ENCODE measurements around the gene ETV3. TPM values are rescaled to one million over a fixed set of nuclear protein-coding genes. Genes with fewer than 3 reads are reported as not detected.

ETV3 gene
- total and polyA plus RNA-seq, 2 experiments from 2014 or later, result 5.6 to 21.0 TPM

GRCh38 chr1:157110686-157111085 is 27.5 kb downstream of the ETV3 start:
- Histone ChIP-seq H3K4me1 (ENCODE audit: low read depth) (no peaks in the 10 kb centered on the region), H3K27ac (no peak overlapping the region), H3K27me3 (peaks cover 27% of the 10 kb centered on the region), H3K9me3 (ENCODE audit: low read depth) (no peaks in the 10 kb centered on the region), H3K36me3 (no peaks in the 10 kb centered on the region), H3K4me3 (no peak overlapping the region)
- no peak for TF ChIP-seq CTCF (IDR thresholded peaks at IDR 0.05; ENCODE audit: low read depth, low read length)
- DNase-seq (ENCODE audit: low read depth in 1 of 2, low spot score in 1 of 2), result peak in 1 of 2 donors; percentile 56

GRCh38 chr1:157110003-157110402 is 28.2 kb downstream of the ETV3 start:
- H3K27me3 ChIP-seq, result peaks cover 27% of the 10 kb centered on the region
- H3K36me3 ChIP-seq, result no peaks in the 10 kb centered on the region
- no peaks in the 10 kb centered on the region for H3K4me1 ChIP-seq (ENCODE audit: low read depth)
- H3K27ac ChIP-seq, result no peak overlapping the region
- TF ChIP-seq CTCF (IDR thresholded peaks at IDR 0.05; ENCODE audit: low read depth, low read length), result no peak
- no peaks in the 10 kb centered on the region for H3K9me3 ChIP-seq (ENCODE audit: low read depth)
- DNase-seq (ENCODE audit: low read depth in 1 of 2, low spot score in 1 of 2), result no peak
- no peak overlapping the region for H3K4me3 ChIP-seq

- no peaks in the 10 kb centered on the region for H3K4me1 ChIP-seq (ENCODE audit: low read depth)
- no peaks in the 10 kb centered on the region for H3K36me3 ChIP-seq
- TF ChIP-seq CTCF (IDR thresholded peaks at IDR 0.05; ENCODE audit: low read depth, low read length), result no peak
- H3K9me3 ChIP-seq (ENCODE audit: low read depth), result no peaks in the 10 kb centered on the region
- no peak overlapping the region for H3K4me3 ChIP-seq
- DNase-seq (ENCODE audit: low read depth in 1 of 2, low spot score in 1 of 2), result no peak
- no peak overlapping the region for H3K27ac ChIP-seq
- peaks cover 27% of the 10 kb centered on the region for H3K27me3 ChIP-seq
Measured at GRCh38 chr1:157108448-157108847, 29.7 kb downstream of the ETV3 start.

GRCh38 chr1:157107702-157108101 is 30.5 kb downstream of the ETV3 start:
- peaks cover 26% of the 10 kb centered on the region for H3K27me3 ChIP-seq

GRCh38 chr1:157106813-157107189 is 31.4 kb downstream of the ETV3 start:
- no peak overlapping the region for H3K27ac ChIP-seq
- no peak overlapping the region for H3K4me3 ChIP-seq
- no peaks in the 10 kb centered on the region for H3K4me1 ChIP-seq (ENCODE audit: low read depth)
- H3K27me3 ChIP-seq, result peaks cover 17% of the 10 kb centered on the region
- H3K36me3 ChIP-seq, result no peaks in the 10 kb centered on the region
- TF ChIP-seq CTCF (IDR thresholded peaks at IDR 0.05; ENCODE audit: low read depth, low read length), result no peak
- no peaks in the 10 kb centered on the region for H3K9me3 ChIP-seq (ENCODE audit: low read depth)
- no peak for DNase-seq (ENCODE audit: low read depth in 1 of 2, low spot score in 1 of 2)

More at GRCh38 chr1:157107702-157108101, 30.5 kb downstream of the ETV3 start:
- no peak overlapping the region for H3K4me3 ChIP-seq
- no peak overlapping the region for H3K27ac ChIP-seq
- no peak for DNase-seq (ENCODE audit: low read depth in 1 of 2, low spot score in 1 of 2)
- H3K9me3 ChIP-seq (ENCODE audit: low read depth), result no peaks in the 10 kb centered on the region
- TF ChIP-seq CTCF (IDR thresholded peaks at IDR 0.05; ENCODE audit: low read depth, low read length), result no peak
- no peaks in the 10 kb centered on the region for H3K4me1 ChIP-seq (ENCODE audit: low read depth)
- H3K36me3 ChIP-seq, result no peaks in the 10 kb centered on the region

Measured in cardiac muscle cell (in vitro differentiated cells and primary cell).